Endodermal cell (in vitro differentiated cells): Measurements from ENCODE around the gene TMEM164. TPM values are rescaled to one million over a fixed set of nuclear protein-coding genes. Genes with fewer than 3 reads are reported as not detected.

ENCODE experiments used
- DNase-seq: peaks from one replicate; pipeline ENCODE4 v3.0.0-alpha.2; 2017
- H3K27ac ChIP-seq: 2 replicates; pipeline ENCODE4 v1.5.1; 2013; ENCODE audit warnings: mild to moderate bottlenecking, low read depth, low read length, moderate library complexity
- H3K27me3 ChIP-seq: 2 replicates; pipeline ENCODE4 v1.6.1; 2013; ENCODE audit warnings: mild to moderate bottlenecking, low read length, moderate library complexity; ENCODE audit not compliant: insufficient read depth, control insufficient read depth, poor library complexity, severe bottlenecking
- H3K36me3 ChIP-seq: 2 replicates; pipeline ENCODE4 v1.7.0; 2013; ENCODE audit warnings: mild to moderate bottlenecking, low read length, moderate library complexity; ENCODE audit not compliant: control insufficient read depth, insufficient read depth
- H3K4me1 ChIP-seq: one replicate; pipeline ENCODE4 v1.7.0; 2013; ENCODE audit warnings: low read length; ENCODE audit not compliant: control insufficient read depth, insufficient read depth
- H3K4me3 ChIP-seq: 2 replicates; pipeline ENCODE4 v1.5.1; 2013; ENCODE audit warnings: mild to moderate bottlenecking, low read length, moderate library complexity
- H3K9ac ChIP-seq: 2 replicates; pipeline ENCODE4 v1.6.1; 2013; ENCODE audit warnings: mild to moderate bottlenecking, low read length, moderate library complexity; ENCODE audit not compliant: poor library complexity, severe bottlenecking; ENCODE audit errors: extremely low read depth
- H3K9me3 ChIP-seq: 2 replicates; pipeline ENCODE4 v1.6.1; 2013; ENCODE audit warnings: mild to moderate bottlenecking, low read length, moderate library complexity; ENCODE audit not compliant: control insufficient read depth
- H3K27ac Mint-ChIP-seq: 2 replicates; pipeline ENCODE4 v1.8.0; 2020; ENCODE audit warnings: mixed read lengths
- H3K27me3 Mint-ChIP-seq: 2 replicates; pipeline ENCODE4 v1.8.0; 2021; ENCODE audit warnings: mild to moderate bottlenecking, mixed read lengths; ENCODE audit not compliant: insufficient read depth
- H3K36me3 Mint-ChIP-seq: 2 replicates; pipeline ENCODE4 v1.8.0; 2020; ENCODE audit warnings: low read depth, mixed read lengths
- H3K4me1 Mint-ChIP-seq: 2 replicates; pipeline ENCODE4 v1.8.0; 2020; ENCODE audit warnings: mixed read lengths
- H3K4me3 Mint-ChIP-seq: 2 replicates; pipeline ENCODE4 v1.8.0; 2020; ENCODE audit warnings: mild to moderate bottlenecking, moderate library complexity, mixed read lengths
- H3K9me3 Mint-ChIP-seq: 2 replicates; pipeline ENCODE4 v1.8.0; 2020; ENCODE audit warnings: mild to moderate bottlenecking, mixed read lengths
- WGBS, 2 experiments: methylation state at CpG; one replicate each; pipeline versions ENCODE4 v1.1.5 to v1.1.7; 2013; ENCODE audit warnings: missing lambda C conversion rate in 2 of 2, mixed read lengths in 1 of 2; ENCODE audit not compliant: insufficient coverage in 1 of 2, insufficient read length in 1 of 2; 5-methylcytosine and 5-hydroxymethylcytosine counted together
- total RNA-seq, 2 donors: library from RNA; stranded (reverse); fragmentation: NEBNext Ultra II Directional in 1 of 2; extraction: Animal tissue kit (Norgen Biotek cat#: 25700) in 1 of 2; gene quantifications; 2 replicates in 1 of 2; 3 replicates in 1 of 2; pipeline ENCODE4 v1.2.1, GENCODE V29; 2021
- TF ChIP-seq, protein P1 (sequence below): fragments of 200-600 bp; sonication (generic); conservative IDR thresholded peaks from 2 replicates; pipeline ENCODE4 v1.5.0; 2021; ENCODE audit warnings: antibody characterized with exemption, mild to moderate bottlenecking

Gene TMEM164
- total RNA-seq, 2 donors from 2014 or later, result 30.4 to 50.7 TPM

DNA sequence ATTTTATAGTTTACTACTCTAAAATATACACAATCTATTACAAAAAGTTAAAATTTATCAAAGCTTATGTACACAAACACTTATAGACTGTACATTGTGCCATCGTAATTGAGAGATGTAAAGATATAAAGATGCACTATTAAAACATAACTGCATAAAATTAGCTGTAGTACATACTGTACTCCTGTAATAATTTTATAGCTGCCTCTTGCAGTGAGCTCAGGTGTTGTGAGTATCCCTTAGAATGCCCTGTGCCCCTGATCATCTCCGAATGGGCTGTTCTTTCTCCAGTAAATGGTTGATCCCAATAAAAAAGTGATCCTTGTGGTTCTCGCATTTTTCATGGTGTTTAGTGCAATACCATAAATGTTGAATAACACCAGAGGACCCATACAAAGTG lies 101.2 kb downstream of the TMEM164 start:
- DNase-seq, result no peak
- Mint-ChIP-seq H3K4me3 (no peak overlapping the region), H3K27me3 (peaks cover 2% of the 10 kb centered on the region), H3K4me1 (peaks cover 4% of the 10 kb centered on the region), H3K9me3 (no peaks in the 10 kb centered on the region), H3K36me3 (peaks cover 6% of the 10 kb centered on the region), H3K27ac (no peak overlapping the region)
- Histone ChIP-seq H3K9me3 (no peaks in the 10 kb centered on the region), H3K4me1 (no peaks in the 10 kb centered on the region), H3K27ac (no peak overlapping the region), H3K36me3 (no peaks in the 10 kb centered on the region), H3K9ac (no peak overlapping the region), H3K27me3 (no peaks in the 10 kb centered on the region), H3K4me3 (no peak overlapping the region)
- 93% methylated on average over 2 of the region's 3 CpGs; no CpG with 5 or more reads in 1 of the 2 experiments for WGBS, 2 experiments
- TF ChIP-seq, protein P1, sequence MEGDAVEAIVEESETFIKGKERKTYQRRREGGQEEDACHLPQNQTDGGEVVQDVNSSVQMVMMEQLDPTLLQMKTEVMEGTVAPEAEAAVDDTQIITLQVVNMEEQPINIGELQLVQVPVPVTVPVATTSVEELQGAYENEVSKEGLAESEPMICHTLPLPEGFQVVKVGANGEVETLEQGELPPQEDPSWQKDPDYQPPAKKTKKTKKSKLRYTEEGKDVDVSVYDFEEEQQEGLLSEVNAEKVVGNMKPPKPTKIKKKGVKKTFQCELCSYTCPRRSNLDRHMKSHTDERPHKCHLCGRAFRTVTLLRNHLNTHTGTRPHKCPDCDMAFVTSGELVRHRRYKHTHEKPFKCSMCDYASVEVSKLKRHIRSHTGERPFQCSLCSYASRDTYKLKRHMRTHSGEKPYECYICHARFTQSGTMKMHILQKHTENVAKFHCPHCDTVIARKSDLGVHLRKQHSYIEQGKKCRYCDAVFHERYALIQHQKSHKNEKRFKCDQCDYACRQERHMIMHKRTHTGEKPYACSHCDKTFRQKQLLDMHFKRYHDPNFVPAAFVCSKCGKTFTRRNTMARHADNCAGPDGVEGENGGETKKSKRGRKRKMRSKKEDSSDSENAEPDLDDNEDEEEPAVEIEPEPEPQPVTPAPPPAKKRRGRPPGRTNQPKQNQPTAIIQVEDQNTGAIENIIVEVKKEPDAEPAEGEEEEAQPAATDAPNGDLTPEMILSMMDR, result no peak

DNA sequence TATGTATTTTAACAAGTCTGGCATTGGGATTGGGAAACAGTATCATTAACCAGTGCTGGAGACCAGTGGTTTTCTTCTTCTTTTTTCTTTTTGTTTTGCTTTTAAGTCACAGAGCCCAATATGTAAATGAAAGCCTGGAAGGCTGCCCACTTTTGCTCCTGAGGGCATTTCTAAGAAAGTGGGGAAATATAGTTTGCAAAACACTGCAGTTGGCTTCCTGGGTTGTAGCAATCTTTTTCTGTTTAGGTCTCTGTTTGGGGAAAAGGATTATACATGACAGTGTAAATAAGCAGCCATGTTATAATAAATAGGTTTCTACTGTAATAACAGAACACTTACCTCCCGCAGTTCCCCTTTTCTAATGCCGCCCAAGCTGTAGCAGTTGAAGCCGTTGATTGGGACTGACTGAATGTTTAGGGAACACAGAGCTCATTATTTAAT lies 105.5 kb downstream of the TMEM164 start:
- Histone ChIP-seq H3K4me1 (no peaks in the 10 kb centered on the region), H3K36me3 (no peaks in the 10 kb centered on the region), H3K27ac (no peak overlapping the region), H3K9ac (no peak overlapping the region), H3K9me3 (no peaks in the 10 kb centered on the region), H3K27me3 (no peaks in the 10 kb centered on the region), H3K4me3 (no peak overlapping the region)
- H3K36me3 Mint-ChIP-seq, result peaks cover 6% of the 10 kb centered on the region
- H3K4me1 Mint-ChIP-seq, result peaks cover 12% of the 10 kb centered on the region
- H3K27me3 Mint-ChIP-seq, result peaks cover 2% of the 10 kb centered on the region
- no peak overlapping the region for H3K27ac Mint-ChIP-seq
- no peaks in the 10 kb centered on the region for H3K9me3 Mint-ChIP-seq
- DNase-seq, result no peak
- H3K4me3 Mint-ChIP-seq, result no peak overlapping the region
- TF ChIP-seq, protein P1, result no peak
- 93% methylated on average over 2 of the region's 3 CpGs; no CpG with 5 or more reads in 1 of the 2 experiments for WGBS, 2 experiments

DNA sequence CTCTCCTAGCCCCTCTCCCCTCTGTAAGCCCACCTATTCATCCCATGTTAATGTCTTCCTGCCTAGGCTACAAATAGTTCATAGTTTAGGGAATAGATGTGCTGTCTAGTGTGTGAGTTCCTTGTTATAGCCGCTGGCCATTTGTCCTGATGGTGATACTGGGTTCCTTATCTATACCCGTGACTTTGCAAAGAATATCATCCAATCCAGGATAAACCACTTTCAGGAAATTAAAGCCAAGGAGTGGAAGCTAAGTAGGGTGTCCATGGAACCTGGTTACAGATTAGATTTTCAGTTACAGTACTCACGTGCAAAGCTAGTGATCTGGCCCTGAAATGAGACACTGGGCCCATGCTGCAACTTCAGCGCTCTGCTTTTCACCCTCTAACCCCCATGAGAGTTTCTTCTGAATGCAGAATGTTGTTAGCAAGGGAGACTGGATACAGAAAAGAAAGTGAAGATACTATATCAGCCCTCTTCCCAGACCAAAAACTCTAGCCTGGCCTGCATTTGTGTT lies 111.4 kb downstream of the TMEM164 start:
- TF ChIP-seq, protein P1, result no peak
- Mint-ChIP-seq H3K4me3 (no peak overlapping the region), H3K27ac (no peak overlapping the region), H3K36me3 (peaks cover 9% of the 10 kb centered on the region), H3K27me3 (no peaks in the 10 kb centered on the region), H3K9me3 (no peaks in the 10 kb centered on the region), H3K4me1 (peaks cover 19% of the 10 kb centered on the region)
- Histone ChIP-seq H3K4me1 (no peaks in the 10 kb centered on the region), H3K4me3 (no peak overlapping the region), H3K27ac (no peak overlapping the region), H3K9me3 (no peaks in the 10 kb centered on the region), H3K36me3 (no peaks in the 10 kb centered on the region), H3K9ac (no peak overlapping the region), H3K27me3 (no peaks in the 10 kb centered on the region)
- 94% methylated on average over 4 of the region's 4 CpGs; no CpG with 5 or more reads in 1 of the 2 experiments for WGBS, 2 experiments
- no peak for DNase-seq
